AG10803 (cell line): ENCODE measurements around the gene NLGN4X.
A peak's percentile ranks its signal among the peaks of the same experiment; 100 is the strongest.

Source experiments
- DNase-seq: peaks from one replicate; pipeline ENCODE4 v3.0.0; 2010; ENCODE audit warnings: low read depth
- H3K4me3 ChIP-seq: 2 replicates; pipeline ENCODE4 v1.5.1; 2011; ENCODE audit warnings: mild to moderate bottlenecking, low read length, control low read depth
- CTCF ChIP-seq: conservative IDR thresholded peaks from 2 replicates; pipeline ENCODE4 v1.5.1; 2011; ENCODE audit warnings: mild to moderate bottlenecking, low read length, control low read depth, inconsistent platforms

Gene NLGN4X

GRCh38 chrX:5959286-5959685 lies 269.4 kb downstream of the NLGN4X start:
- DNase-seq = no peak
- no peak for TF ChIP-seq CTCF
- no peak overlapping the region for H3K4me3 ChIP-seq

- TF ChIP-seq CTCF = no peak
- no peak overlapping the region for H3K4me3 ChIP-seq
- no peak for DNase-seq
These were observed 270.1 kb downstream of the NLGN4X start for GRCh38 chrX:5958523-5958922.

GRCh38 chrX:5957506-5957905 lies 271.2 kb downstream of the NLGN4X start:
- TF ChIP-seq CTCF = no peak
- peak; percentile 4 for DNase-seq
- H3K4me3 ChIP-seq = no peak overlapping the region

- no peak for TF ChIP-seq CTCF
- peak; percentile 1 for DNase-seq
- no peak overlapping the region for H3K4me3 ChIP-seq
These were observed 292.2 kb downstream of the NLGN4X start for GRCh38 chrX:5936438-5936837.

- H3K4me3 ChIP-seq = no peak overlapping the region
- no peak for DNase-seq
- TF ChIP-seq CTCF = no peak
These were observed 300.4 kb downstream of the NLGN4X start for GRCh38 chrX:5928224-5928623.

- no peak for TF ChIP-seq CTCF
- H3K4me3 ChIP-seq = no peak overlapping the region
- no peak for DNase-seq
These were observed 311.7 kb downstream of the NLGN4X start for GRCh38 chrX:5916945-5917344.

- TF ChIP-seq CTCF = no peak
These were observed 312.9 kb downstream of the NLGN4X start for GRCh38 chrX:5915783-5916182.

More at GRCh38 chrX:5915783-5916182, 312.9 kb downstream of the NLGN4X start:
- DNase-seq = no peak
- no peak overlapping the region for H3K4me3 ChIP-seq
